WTC11 (cell line): ENCODE results near the gene JRKL. TPM values are rescaled to one million over a fixed set of nuclear protein-coding genes. Genes with fewer than 3 reads are reported as not detected.

Experiments
- ATAC-seq: fragments of 200-7000 bp; cut with Tn5 transposase; 2 replicates; pipeline ENCODE4 v1.10.0; 2021; ENCODE audit warnings: mild to moderate bottlenecking, moderate library complexity
- CTCF ChIA-PET: fragments of 300-600 bp; sonication (Branson Sonifier 250); formaldehyde crosslinking; loops from one replicate; lab custom pipeline; 2021; ENCODE audit warnings: antibody characterized with exemption; lab: Charles Lee
- POLR2A ChIA-PET: fragments of 350-600 bp; sonication (Branson Sonifier 250); formaldehyde crosslinking; loops from one replicate; lab custom pipeline; 2021; ENCODE audit warnings: antibody characterized with exemption; lab: Charles Lee
- DNase-seq: peaks from one replicate; pipeline ENCODE4 v3.0.0; 2021; ENCODE audit warnings: low spot score
- H3K27ac Mint-ChIP-seq: 2 replicates; pipeline ENCODE4 v1.8.0; 2021; ENCODE audit warnings: mixed read lengths
- H3K27me3 Mint-ChIP-seq: 2 replicates; pipeline ENCODE4 v1.8.0; 2021; ENCODE audit warnings: low read depth, mild to moderate bottlenecking, moderate library complexity, mixed read lengths
- H3K36me3 Mint-ChIP-seq: 2 replicates; pipeline ENCODE4 v1.8.0; 2021; ENCODE audit warnings: mixed read lengths
- H3K4me1 Mint-ChIP-seq: 2 replicates; pipeline ENCODE4 v1.8.0; 2022; ENCODE audit warnings: mixed read lengths
- H3K4me3 Mint-ChIP-seq: 2 replicates; pipeline ENCODE4 v1.8.0; 2021; ENCODE audit warnings: mild to moderate bottlenecking, moderate library complexity, mixed read lengths
- H3K9me3 Mint-ChIP-seq: 2 replicates; pipeline ENCODE4 v1.8.0; 2021; ENCODE audit warnings: mixed read lengths
- AFF4 ChIP-seq: sonication (generic); formaldehyde crosslinking; IDR thresholded peaks from 2 replicates; pipeline ENCODE4 v1.8.1; 2023; ENCODE audit warnings: mild to moderate bottlenecking, missing genetic modification reagents, borderline replicate concordance
- ATF3 ChIP-seq: sonication (generic); formaldehyde crosslinking; conservative IDR thresholded peaks from 2 replicates; pipeline ENCODE4 v1.8.1; 2022; ENCODE audit warnings: mild to moderate bottlenecking, missing genetic modification reagents
- FOXP1 ChIP-seq: sonication (generic); formaldehyde crosslinking; IDR thresholded peaks from 2 replicates; pipeline ENCODE4 v1.8.0; 2022; ENCODE audit warnings: missing genetic modification reagents, mild to moderate bottlenecking, moderate library complexity, borderline replicate concordance
- HMGXB4 ChIP-seq: sonication (generic); formaldehyde crosslinking; IDR thresholded peaks from 2 replicates; pipeline ENCODE4 v1.8.1; 2023; ENCODE audit warnings: mild to moderate bottlenecking, moderate library complexity, missing genetic modification reagents
- MAX ChIP-seq: sonication (generic); formaldehyde crosslinking; IDR thresholded peaks from 2 replicates; pipeline ENCODE4 v1.8.0; 2022; ENCODE audit warnings: mild to moderate bottlenecking, missing genetic modification reagents
- MLX ChIP-seq: sonication (generic); formaldehyde crosslinking; IDR thresholded peaks from 2 replicates; pipeline ENCODE4 v1.8.1; 2023; ENCODE audit warnings: mild to moderate bottlenecking, missing genetic modification reagents, moderate library complexity
- SP1 ChIP-seq: sonication (generic); formaldehyde crosslinking; conservative IDR thresholded peaks from 2 replicates; pipeline ENCODE4 v1.8.1; 2022; ENCODE audit warnings: missing genetic modification reagents
- USF2 ChIP-seq: sonication (generic); formaldehyde crosslinking; IDR thresholded peaks from 2 replicates; pipeline ENCODE4 v1.8.1; 2023; ENCODE audit warnings: mild to moderate bottlenecking, missing genetic modification reagents, moderate library complexity
- ZBTB21 ChIP-seq: sonication (generic); formaldehyde crosslinking; IDR thresholded peaks from 2 replicates; pipeline ENCODE4 v1.8.1; 2023; ENCODE audit warnings: mild to moderate bottlenecking, missing genetic modification reagents, borderline replicate concordance
- ZBTB43 ChIP-seq: sonication (generic); formaldehyde crosslinking; IDR thresholded peaks from 2 replicates; pipeline ENCODE4 v1.8.1; 2023; ENCODE audit warnings: mild to moderate bottlenecking, missing genetic modification reagents
- total RNA-seq: library from RNA; stranded (reverse); gene quantifications from 3 replicates; pipeline ENCODE4 v1.2.3, GENCODE V29; 2021

Gene JRKL
- total RNA-seq, 1 experiment from 2014 or later: 6.1 TPM

GRCh38 chr11:96340555-96340885 lies 49.3 kb upstream of the JRKL start:
- H3K4me3 Mint-ChIP-seq: no peak overlapping the region
- POLR2A ChIA-PET: no interaction called here

More at GRCh38 chr11:96340555-96340885, 49.3 kb upstream of the JRKL start:
- TF ChIP-seq ATF3 (CRISPR knock-in tag) (no peak), ZBTB43 (CRISPR knock-in tag) (no peak), ZBTB21 (CRISPR knock-in tag) (no peak), FOXP1 (CRISPR knock-in tag) (no peak), USF2 (CRISPR knock-in tag) (no peak), MAX (CRISPR knock-in tag) (no peak), SP1 (CRISPR knock-in tag) (no peak), AFF4 (CRISPR knock-in tag) (no peak), HMGXB4 (no peak), MLX (CRISPR knock-in tag) (no peak)
- TF ChIP-seq, all 79 proteins: peak for 0
- Mint-ChIP-seq H3K27ac (no peak overlapping the region), H3K9me3 (no peaks in the 10 kb centered on the region), H3K36me3 (no peaks in the 10 kb centered on the region), H3K4me1 (peaks cover 71% of the 10 kb centered on the region), H3K27me3 (no peaks in the 10 kb centered on the region)
- ATAC-seq (no peak), DNase-seq (no peak)
- CTCF ChIA-PET: interaction anchor here (0.6 to 5.2 kb wide), 7 partner anchors 49 to 285 kb away, joined by 3 to 107 read pairs (median 4); partner anchors contain the start of genes CCDC82 and JRKL
